CD4-positive, alpha-beta T cell (primary cell): ENCODE data around the gene PARVB. TPM values are rescaled to one million over a fixed set of nuclear protein-coding genes. Genes with fewer than 3 reads are reported as not detected.

Source experiments
- ATAC-seq: fragments of 200-7000 bp; cut with Tn5 transposase; one replicate; pipeline ENCODE4 v1.10.0; 2022; ENCODE audit warnings: mild to moderate bottlenecking; ENCODE audit not compliant: poor library complexity
- CTCF ChIA-PET: fragments of 350-600 bp; sonication (Branson Sonifier 250); formaldehyde crosslinking; loops from one replicate; lab custom pipeline; 2021; ENCODE audit warnings: antibody characterized with exemption, inconsistent platforms; lab: Charles Lee
- POLR2A ChIA-PET: fragments of 350-600 bp; sonication (Branson Sonifier 250); formaldehyde crosslinking; loops from one replicate; lab custom pipeline; 2021; ENCODE audit warnings: antibody characterized with exemption, inconsistent platforms; lab: Charles Lee
- DNase-seq, 14 experiments: peaks; one replicate each; pipeline ENCODE4 v3.0.0-alpha.2; 2013 to 2020; ENCODE audit warnings: mixed read lengths in 2 of 14
- H3K27ac ChIP-seq, 2 donors: one replicate each; pipeline versions ENCODE4 v1.5.1 to v1.7.0; 2013; ENCODE audit warnings: low read length in 2 of 2, low read depth in 1 of 2, mild to moderate bottlenecking in 1 of 2
- H3K27me3 ChIP-seq, 2 experiments: 1 replicate in 1 of 2; 2 replicates in 1 of 2; pipeline versions ENCODE4 v1.6.1 to v1.7.0; 2013; ENCODE audit warnings: low read length in 2 of 2, control low read depth in 1 of 2, mild to moderate bottlenecking in 1 of 2, moderate library complexity in 1 of 2; ENCODE audit not compliant: insufficient read depth in 2 of 2, control insufficient read depth in 1 of 2
- H3K36me3 ChIP-seq: one replicate; pipeline ENCODE4 v1.6.1; 2013; ENCODE audit warnings: low read length, control low read depth; ENCODE audit not compliant: insufficient read depth
- H3K4me1 ChIP-seq: one replicate; pipeline ENCODE4 v1.6.1; 2013; ENCODE audit warnings: low read length, control low read depth; ENCODE audit not compliant: insufficient read depth
- H3K4me3 ChIP-seq: one replicate; pipeline ENCODE4 v1.5.1; 2013; ENCODE audit warnings: mild to moderate bottlenecking, low read length, moderate library complexity
- H3K9me3 ChIP-seq, 2 experiments: 1 replicate in 1 of 2; 2 replicates in 1 of 2; pipeline versions ENCODE4 v1.6.1 to v1.7.0; 2013; ENCODE audit warnings: low read length in 2 of 2, mild to moderate bottlenecking in 2 of 2, control low read depth in 1 of 2, moderate library complexity in 1 of 2; ENCODE audit not compliant: control insufficient read depth in 1 of 2, insufficient read depth in 1 of 2
- H3K27ac Mint-ChIP-seq: one replicate; pipeline ENCODE4 v1.8.0; 2020; ENCODE audit warnings: mixed read lengths
- H3K27me3 Mint-ChIP-seq: one replicate; pipeline ENCODE4 v1.8.0; 2021; ENCODE audit warnings: mixed read lengths
- H3K36me3 Mint-ChIP-seq: one replicate; pipeline ENCODE4 v1.8.0; 2021; ENCODE audit warnings: low read depth, mixed read lengths
- H3K4me1 Mint-ChIP-seq: one replicate; pipeline ENCODE4 v1.8.0; 2021; ENCODE audit warnings: low read depth, mixed read lengths
- H3K4me3 Mint-ChIP-seq: one replicate; pipeline ENCODE4 v1.8.0; 2020; ENCODE audit warnings: mild to moderate bottlenecking, mixed read lengths
- H3K9me3 Mint-ChIP-seq: one replicate; pipeline ENCODE4 v1.8.0; 2020; ENCODE audit warnings: mixed read lengths
- intact Hi-C, 2 experiments: fragments of 100-400 bp; cut with DNase I in 1 of 2; cut with micrococcal nuclease in 1 of 2; formaldehyde crosslinking; loops; one replicate each; pipeline versions ENCODE4 v1.15.1 to v1.9.0; 2023 to 2025; cut with DNase I, micrococcal nuclease
- total RNA-seq, 174 experiments: library from RNA in 2 of 174; stranded (reverse) in 2 of 174; gene quantifications; one replicate each; pipeline ENCODE4 v1.2.3 and lab custom pipeline; 2021 to 2026
- TF ChIP-seq, protein P1 (sequence below): fragments of 200-600 bp; IDR thresholded peaks from one replicate; pipeline ENCODE4 v1.8.0; 2022; ENCODE audit warnings: antibody characterized with exemption, mild to moderate bottlenecking

The PARVB gene
- total RNA-seq, 2 experiments from 2014 or later, result 6.2 to 6.4 TPM

- CTCF ChIA-PET, result no interaction called here
- Histone ChIP-seq H3K9me3 (no peaks in the 10 kb centered on the region), H3K27ac (no peak overlapping the region), H3K27me3 (no peaks in the 10 kb centered on the region), H3K4me1 (peaks cover 16% of the 10 kb centered on the region), H3K4me3 (no peak overlapping the region), H3K36me3 (no peaks in the 10 kb centered on the region)
- Mint-ChIP-seq H3K4me3 (no peak overlapping the region), H3K36me3 (no peaks in the 10 kb centered on the region), H3K9me3 (no peaks in the 10 kb centered on the region), H3K27me3 (no peaks in the 10 kb centered on the region), H3K4me1 (peaks cover 19% of the 10 kb centered on the region), H3K27ac (no peak overlapping the region)
- ATAC-seq, result no peak
- TF ChIP-seq, protein P1, sequence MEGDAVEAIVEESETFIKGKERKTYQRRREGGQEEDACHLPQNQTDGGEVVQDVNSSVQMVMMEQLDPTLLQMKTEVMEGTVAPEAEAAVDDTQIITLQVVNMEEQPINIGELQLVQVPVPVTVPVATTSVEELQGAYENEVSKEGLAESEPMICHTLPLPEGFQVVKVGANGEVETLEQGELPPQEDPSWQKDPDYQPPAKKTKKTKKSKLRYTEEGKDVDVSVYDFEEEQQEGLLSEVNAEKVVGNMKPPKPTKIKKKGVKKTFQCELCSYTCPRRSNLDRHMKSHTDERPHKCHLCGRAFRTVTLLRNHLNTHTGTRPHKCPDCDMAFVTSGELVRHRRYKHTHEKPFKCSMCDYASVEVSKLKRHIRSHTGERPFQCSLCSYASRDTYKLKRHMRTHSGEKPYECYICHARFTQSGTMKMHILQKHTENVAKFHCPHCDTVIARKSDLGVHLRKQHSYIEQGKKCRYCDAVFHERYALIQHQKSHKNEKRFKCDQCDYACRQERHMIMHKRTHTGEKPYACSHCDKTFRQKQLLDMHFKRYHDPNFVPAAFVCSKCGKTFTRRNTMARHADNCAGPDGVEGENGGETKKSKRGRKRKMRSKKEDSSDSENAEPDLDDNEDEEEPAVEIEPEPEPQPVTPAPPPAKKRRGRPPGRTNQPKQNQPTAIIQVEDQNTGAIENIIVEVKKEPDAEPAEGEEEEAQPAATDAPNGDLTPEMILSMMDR, result no peak
- no peak for DNase-seq
- POLR2A ChIA-PET, result no interaction called here
- intact Hi-C loops, result no loop called here
Observed at GRCh38 chr22:44045145-44045544, 21.0 kb downstream of the PARVB start.

GRCh38 chr22:44046485-44047141, 22.5 kb downstream of the PARVB start:
- POLR2A ChIA-PET, result no interaction called here
- Mint-ChIP-seq H3K4me3 (no peak overlapping the region), H3K9me3 (no peaks in the 10 kb centered on the region), H3K27ac (no peak overlapping the region), H3K36me3 (no peaks in the 10 kb centered on the region), H3K27me3 (peaks cover 5% of the 10 kb centered on the region), H3K4me1 (peaks cover 28% of the 10 kb centered on the region)
- Histone ChIP-seq H3K9me3 (no peaks in the 10 kb centered on the region), H3K27me3 (no peaks in the 10 kb centered on the region), H3K27ac (no peak overlapping the region), H3K4me3 (no peak overlapping the region), H3K4me1 (peaks cover 22% of the 10 kb centered on the region), H3K36me3 (no peaks in the 10 kb centered on the region)
- TF ChIP-seq, protein P1, result no peak
- intact Hi-C loops, result no loop called here
- ATAC-seq, result no peak
- CTCF ChIA-PET, result no interaction called here
- no peak for DNase-seq

DNA sequence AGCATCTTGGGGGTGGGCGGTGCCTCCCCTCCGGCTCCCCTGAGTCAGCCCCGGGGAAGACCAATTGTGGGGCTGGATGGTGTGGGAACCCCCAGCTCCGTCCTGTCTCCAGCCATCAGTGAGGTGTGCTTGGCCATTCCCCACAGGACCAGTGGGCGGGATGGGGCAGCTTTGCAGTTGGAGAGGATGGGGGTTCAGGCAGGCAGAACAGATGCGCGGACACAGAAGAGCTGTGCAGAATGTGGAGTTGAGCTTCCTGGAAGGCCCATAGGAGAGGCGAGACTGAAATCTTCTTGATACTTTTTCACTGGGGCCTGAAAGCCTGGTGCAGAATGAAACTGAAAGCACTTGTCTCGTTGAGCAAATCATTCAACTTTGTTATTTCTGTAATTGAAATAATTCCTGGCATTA, 23.8 kb downstream of the PARVB start:
- no peak overlapping the region for H3K27ac ChIP-seq
- H3K9me3 Mint-ChIP-seq, result no peaks in the 10 kb centered on the region
- H3K4me3 Mint-ChIP-seq, result peak overlapping the region; percentile 56

More for the DNA sequence above, 23.8 kb downstream of the PARVB start:
- Histone ChIP-seq H3K9me3 (no peaks in the 10 kb centered on the region), H3K36me3 (no peaks in the 10 kb centered on the region), H3K27me3 (no peaks in the 10 kb centered on the region), H3K4me1 (peaks cover 25% of the 10 kb centered on the region), H3K4me3 (peak overlapping the region; percentile 14)
- H3K36me3 Mint-ChIP-seq, result no peaks in the 10 kb centered on the region
- ATAC-seq (no peak), DNase-seq (peak in 2 of 14 experiments; percentile 10 to 25)
- peaks cover 5% of the 10 kb centered on the region for H3K27me3 Mint-ChIP-seq
- TF ChIP-seq, protein P1, result no peak
- CTCF ChIA-PET, result no interaction called here
- peaks cover 20% of the 10 kb centered on the region for H3K4me1 Mint-ChIP-seq
- H3K27ac Mint-ChIP-seq, result no peak overlapping the region
- intact Hi-C loops, result no loop called here
- POLR2A ChIA-PET, result no interaction called here
